Duodenal mucosa (tissue), 2 donors: ENCODE measurements around the gene APOB.

Experiments used
- H3K27ac ChIP-seq: one replicate; pipeline ENCODE4 v1.7.0; 2013; ENCODE audit warnings: low read depth, low read length
- H3K27me3 ChIP-seq, 2 donors: one replicate each; pipeline ENCODE4 v1.7.0; 2013; ENCODE audit warnings: low read length in 2 of 2, control low read depth in 1 of 2; ENCODE audit not compliant: insufficient read depth in 2 of 2, control insufficient read depth in 1 of 2
- H3K36me3 ChIP-seq, 2 donors: one replicate each; pipeline ENCODE4 v1.7.0; 2013; ENCODE audit warnings: low read length in 2 of 2, control low read depth in 1 of 2; ENCODE audit not compliant: insufficient read depth in 2 of 2, control insufficient read depth in 1 of 2
- H3K4me1 ChIP-seq, 2 donors: one replicate each; pipeline ENCODE4 v1.7.0; 2013; ENCODE audit warnings: low read length in 2 of 2, control low read depth in 1 of 2; ENCODE audit not compliant: insufficient read depth in 2 of 2, control insufficient read depth in 1 of 2
- H3K4me3 ChIP-seq, 2 donors: one replicate each; pipeline ENCODE4 v1.7.0; 2013; ENCODE audit warnings: low read length in 2 of 2, low read depth in 1 of 2
- H3K9ac ChIP-seq, 2 donors: one replicate each; pipeline ENCODE4 v1.7.0; 2013; ENCODE audit warnings: low read length in 2 of 2, low read depth in 1 of 2
- H3K9me3 ChIP-seq, 2 donors: one replicate each; pipeline ENCODE4 v1.7.0; 2013; ENCODE audit warnings: low read length in 2 of 2, control low read depth in 1 of 2; ENCODE audit not compliant: control insufficient read depth in 1 of 2

APOB gene

DNA sequence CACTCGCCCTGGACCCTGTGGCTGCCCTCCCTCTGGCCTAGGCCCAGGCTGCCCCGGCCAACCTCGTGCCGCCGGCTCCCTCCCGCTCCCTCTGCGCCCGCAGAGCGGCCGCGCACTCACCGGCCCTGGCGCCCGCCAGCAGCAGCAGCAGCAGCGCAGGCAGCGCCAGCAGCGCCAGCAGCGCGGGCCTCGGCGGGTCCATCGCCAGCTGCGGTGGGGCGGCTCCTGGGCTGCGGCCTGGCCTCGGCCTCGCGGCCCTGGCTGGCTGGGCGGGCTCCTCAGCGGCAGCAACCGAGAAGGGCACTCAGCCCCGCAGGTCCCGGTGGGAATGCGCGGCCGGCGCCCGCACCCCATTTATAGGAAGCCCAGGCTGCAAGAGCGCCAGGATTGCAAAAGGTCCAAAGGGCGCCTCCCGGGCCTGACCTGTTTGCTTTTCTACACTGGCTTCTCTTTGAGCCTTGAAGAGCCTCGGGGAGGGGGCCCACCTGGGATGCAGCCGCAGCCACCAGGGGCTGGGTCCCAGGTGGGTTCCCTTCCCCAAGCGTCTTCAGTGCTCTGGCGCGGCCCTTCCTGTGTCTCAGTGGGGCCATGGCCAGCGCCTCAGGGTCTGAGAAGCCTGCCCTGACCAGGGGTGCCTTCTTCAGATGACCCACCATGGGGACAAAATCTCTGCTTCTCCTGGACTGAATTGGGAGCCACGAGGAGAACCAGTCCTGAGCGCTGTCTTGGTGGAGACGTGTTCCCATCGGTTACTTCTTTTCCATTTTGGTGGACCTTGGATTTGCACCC lies at the start of gene APOB:
Gene APOB (minus strand): TSS at position 330 of the 789 bp plus-strand sequence. CDS start 128 bp downstream, at position 202.
- peaks cover 13 to 17% of the 10 kb centered on the region in 2 donors for H3K4me1 ChIP-seq
- H3K9ac ChIP-seq, result peak within 1 kb of the TSS; percentile 47 to 63
- no peaks in the 10 kb centered on the region for H3K36me3 ChIP-seq
- peak within 1 kb of the TSS; percentile 58 to 70 for H3K4me3 ChIP-seq
- no peaks in the 10 kb centered on the region for H3K9me3 ChIP-seq
- no peak within 1 kb of the TSS for H3K27ac ChIP-seq
- peaks cover 0 to 4% of the 10 kb centered on the region in 2 donors for H3K27me3 ChIP-seq

DNA sequence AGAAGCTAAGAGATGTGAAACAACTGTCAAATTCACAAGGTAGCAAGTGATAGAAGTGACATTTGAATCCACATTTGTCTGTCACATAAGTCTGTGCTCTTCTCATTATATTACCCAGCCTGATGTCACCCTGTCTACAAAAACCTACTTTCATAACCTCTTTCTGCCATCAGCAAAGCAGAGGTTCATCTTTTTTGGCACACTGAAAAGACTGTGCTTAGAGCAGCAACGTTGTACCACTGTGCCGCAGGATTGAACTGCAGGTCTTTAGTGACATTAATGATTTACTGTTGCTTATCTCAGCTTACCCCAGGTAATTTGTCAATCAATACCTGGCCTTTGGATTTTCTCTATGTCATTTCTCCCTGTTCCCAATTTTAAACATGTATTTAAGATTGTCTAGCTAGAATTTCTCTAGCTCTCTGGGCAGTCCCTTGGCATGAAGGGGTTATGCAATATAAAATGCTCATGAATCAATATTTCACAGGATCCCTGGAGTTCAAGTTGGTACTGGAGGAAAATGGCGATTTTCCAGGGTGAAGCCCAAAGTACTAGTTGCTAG lies 48.5 kb upstream of the APOB start:
- H3K4me3 ChIP-seq, result no peak overlapping the region
- H3K27ac ChIP-seq, result no peak overlapping the region
- H3K9ac ChIP-seq, result no peak overlapping the region
- no peaks in the 10 kb centered on the region for H3K36me3 ChIP-seq
- peaks cover 5 to 29% of the 10 kb centered on the region in 2 donors for H3K4me1 ChIP-seq
- H3K27me3 ChIP-seq, result no peaks in the 10 kb centered on the region
- H3K9me3 ChIP-seq, result no peaks in the 10 kb centered on the region

DNA sequence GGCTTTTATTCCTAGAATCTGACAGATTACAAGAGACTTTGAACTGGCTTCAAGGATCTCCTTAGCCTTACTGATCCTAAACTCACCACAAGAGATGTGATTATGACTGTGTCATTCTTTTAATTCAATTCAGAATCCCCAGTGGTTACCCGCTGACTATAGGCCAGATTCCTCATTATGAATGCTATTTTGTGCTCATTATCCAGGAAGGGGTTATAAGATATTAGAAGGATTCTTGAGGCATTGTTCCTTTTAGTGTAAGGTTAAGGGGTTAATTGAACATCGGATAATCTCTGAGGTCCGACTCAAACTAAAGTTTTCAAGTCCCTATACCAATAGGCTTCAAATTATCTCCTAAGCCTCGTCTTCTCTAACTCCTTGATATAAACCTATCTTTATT lies 40.5 kb upstream of the APOB start:
- H3K4me3 ChIP-seq, result no peak overlapping the region
- no peaks in the 10 kb centered on the region for H3K27me3 ChIP-seq
- no peaks in the 10 kb centered on the region for H3K9me3 ChIP-seq
- no peaks in the 10 kb centered on the region for H3K36me3 ChIP-seq
- H3K4me1 ChIP-seq, result no peaks in the 10 kb centered on the region
- H3K9ac ChIP-seq, result no peak overlapping the region
- no peak overlapping the region for H3K27ac ChIP-seq

GRCh38 chr2:21083482-21083881 lies 39.6 kb upstream of the APOB start:
- Histone ChIP-seq H3K9ac (no peak overlapping the region), H3K36me3 (no peaks in the 10 kb centered on the region)

GRCh38 chr2:21078296-21078695 lies 34.4 kb upstream of the APOB start:
- no peaks in the 10 kb centered on the region for H3K36me3 ChIP-seq
- H3K9ac ChIP-seq, result no peak overlapping the region
- no peaks in the 10 kb centered on the region for H3K9me3 ChIP-seq
- H3K27ac ChIP-seq, result no peak overlapping the region
- no peak overlapping the region for H3K4me3 ChIP-seq
- H3K4me1 ChIP-seq, result no peaks in the 10 kb centered on the region
- H3K27me3 ChIP-seq, result no peaks in the 10 kb centered on the region

More at GRCh38 chr2:21083482-21083881, 39.6 kb upstream of the APOB start:
- no peaks in the 10 kb centered on the region for H3K9me3 ChIP-seq
- no peak overlapping the region for H3K27ac ChIP-seq
- no peaks in the 10 kb centered on the region for H3K4me1 ChIP-seq
- H3K4me3 ChIP-seq, result no peak overlapping the region
- no peaks in the 10 kb centered on the region for H3K27me3 ChIP-seq

DNA sequence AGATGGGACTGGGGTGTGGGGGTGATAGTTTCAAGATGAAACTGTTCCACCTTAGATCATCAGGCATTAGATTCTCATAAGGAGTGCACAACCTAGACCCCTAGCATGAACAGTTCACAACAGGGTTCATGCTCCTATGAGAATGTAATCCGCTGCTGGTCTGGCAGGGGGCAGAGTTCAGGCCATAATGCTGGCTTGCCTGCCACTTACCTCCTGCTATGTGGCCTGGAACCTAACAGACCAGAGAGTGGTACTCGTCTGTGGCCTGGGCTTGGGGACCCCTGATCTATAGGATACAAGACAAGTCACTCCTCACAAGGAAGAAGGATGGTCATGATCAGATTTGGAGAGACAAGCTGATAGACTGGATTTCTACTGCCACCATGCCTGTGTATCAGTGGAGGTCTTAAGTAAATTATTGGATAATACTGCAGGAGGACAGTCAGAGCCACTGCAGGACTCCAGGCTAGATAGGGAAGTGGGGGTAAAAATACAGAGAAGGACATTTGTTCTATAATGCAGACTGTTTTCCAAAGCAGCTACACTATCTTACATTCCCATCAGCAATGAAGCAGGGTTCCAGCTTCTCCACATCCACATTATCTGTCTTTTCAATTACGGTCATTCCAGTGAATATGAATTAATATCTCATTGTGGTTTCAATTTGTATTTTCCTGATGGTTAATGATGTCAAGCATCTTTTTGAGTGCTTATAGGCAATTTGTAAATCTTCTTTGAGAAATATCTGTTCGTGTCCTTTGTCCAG lies 28.8 kb upstream of the APOB start:
- Histone ChIP-seq H3K9ac (no peak overlapping the region), H3K27me3 (no peaks in the 10 kb centered on the region), H3K4me3 (no peak overlapping the region), H3K36me3 (no peaks in the 10 kb centered on the region), H3K27ac (no peak overlapping the region), H3K9me3 (no peaks in the 10 kb centered on the region), H3K4me1 (peaks cover 0 to 4% of the 10 kb centered on the region in 2 donors)

DNA sequence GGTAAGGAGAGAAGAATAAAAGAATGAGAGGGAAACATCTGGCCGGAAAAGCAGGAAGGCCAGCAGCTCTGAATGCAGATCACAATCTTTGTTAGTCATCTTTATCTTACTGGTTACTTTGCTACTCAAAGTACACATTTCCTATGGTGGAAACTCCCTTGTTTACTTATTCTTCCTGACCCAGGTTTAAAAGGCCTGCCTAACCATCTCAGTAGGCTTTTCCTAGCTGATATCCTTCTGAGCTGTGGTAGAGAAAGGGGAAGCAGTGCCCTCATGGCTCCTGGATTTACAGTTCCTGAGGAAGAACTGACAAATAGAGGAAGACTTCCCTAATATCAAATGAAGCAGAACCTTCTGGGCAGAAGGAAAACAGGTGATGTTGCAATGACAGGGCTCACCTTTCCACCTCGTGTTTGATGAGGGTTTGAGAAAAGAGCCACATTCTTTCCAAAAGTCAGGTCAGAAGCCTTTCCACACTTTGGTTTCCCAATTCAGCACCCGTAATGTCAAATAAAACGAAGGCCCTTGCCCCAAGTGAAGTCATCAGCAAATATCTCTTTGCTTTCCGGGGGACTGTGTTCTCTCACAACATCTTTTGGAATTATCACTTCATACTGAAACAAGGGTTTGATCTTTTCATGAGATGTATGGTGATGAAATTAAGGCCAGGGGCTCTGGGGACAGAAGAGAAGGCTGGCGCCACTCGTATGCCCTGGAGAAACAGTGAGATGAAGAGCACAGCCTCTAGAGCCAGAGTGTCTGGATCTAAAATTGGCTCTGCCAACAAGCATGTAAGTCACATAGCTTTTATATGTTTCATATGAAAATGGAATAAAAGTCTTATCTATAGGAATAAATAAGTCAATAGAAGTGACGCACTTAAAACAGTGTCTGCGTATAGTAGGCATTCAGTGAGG lies 26.7 kb upstream of the APOB start:
- Histone ChIP-seq H3K27ac (no peak overlapping the region), H3K4me3 (no peak overlapping the region), H3K4me1 (peaks cover 0 to 4% of the 10 kb centered on the region in 2 donors), H3K9me3 (no peaks in the 10 kb centered on the region), H3K36me3 (no peaks in the 10 kb centered on the region), H3K27me3 (no peaks in the 10 kb centered on the region), H3K9ac (no peak overlapping the region)

GRCh38 chr2:21069746-21070340 lies 26.0 kb upstream of the APOB start:
- no peaks in the 10 kb centered on the region for H3K9me3 ChIP-seq
- no peak overlapping the region for H3K27ac ChIP-seq
- H3K9ac ChIP-seq, result no peak overlapping the region
- H3K4me1 ChIP-seq, result peaks cover 0 to 4% of the 10 kb centered on the region in 2 donors
- H3K4me3 ChIP-seq, result no peak overlapping the region
- no peaks in the 10 kb centered on the region for H3K27me3 ChIP-seq
- no peaks in the 10 kb centered on the region for H3K36me3 ChIP-seq

DNA sequence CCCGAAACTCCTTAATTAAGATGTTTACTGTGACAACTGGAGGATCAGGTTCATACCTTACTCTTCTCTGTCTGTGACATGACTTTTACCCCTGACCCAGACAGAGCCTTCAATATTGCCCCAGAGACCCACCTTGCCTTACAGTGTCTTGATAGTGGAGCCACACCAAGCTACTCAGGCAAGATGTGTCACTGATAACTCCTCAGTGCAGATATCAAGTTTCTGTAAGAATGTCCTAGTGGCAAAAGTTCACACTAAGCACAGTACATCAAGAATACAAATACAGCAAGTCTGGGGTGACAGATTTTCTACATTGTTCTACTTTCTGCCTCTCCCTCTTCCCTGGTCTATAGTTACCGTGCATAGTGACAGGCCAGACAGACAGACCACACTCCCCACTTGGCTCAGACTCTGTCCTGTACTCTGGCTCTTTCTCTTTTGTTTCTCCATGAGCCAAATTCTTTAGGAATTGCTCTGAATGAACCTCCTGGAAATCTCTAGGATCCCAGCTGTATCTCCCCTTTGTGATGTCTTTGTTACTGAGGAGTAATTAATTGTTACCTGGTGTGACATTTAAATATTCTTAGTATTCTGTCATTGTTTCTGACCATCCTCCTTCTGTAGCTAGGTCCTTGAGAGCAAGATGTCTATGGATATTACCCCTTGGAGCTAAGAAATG lies 24.1 kb upstream of the APOB start:
- no peak overlapping the region for H3K4me3 ChIP-seq
- no peak overlapping the region for H3K9ac ChIP-seq
- no peak overlapping the region for H3K27ac ChIP-seq
- H3K27me3 ChIP-seq, result no peaks in the 10 kb centered on the region
- no peaks in the 10 kb centered on the region for H3K9me3 ChIP-seq
- no peaks in the 10 kb centered on the region for H3K36me3 ChIP-seq
- peaks cover 0 to 4% of the 10 kb centered on the region in 2 donors for H3K4me1 ChIP-seq
